GM18498 (cell line): ENCODE data around the gene HTRA3.

Experiments
- ATAC-seq: cut with Tn5 transposase; IDR thresholded peaks from one replicate; pipeline ENCODE4 v1.9.1; 2021; ENCODE audit warnings: mild to moderate bottlenecking, moderate library complexity; ENCODE audit not compliant: unreplicated experiment

The HTRA3 gene

GRCh38 chr4:8245884-8246833, 23.4 kb upstream of the HTRA3 start:
- ATAC-seq, result no peak

GRCh38 chr4:8247047-8247930, 22.3 kb upstream of the HTRA3 start:
- ATAC-seq, result no peak

- no peak for ATAC-seq
These were observed 21.5 kb upstream of the HTRA3 start for GRCh38 chr4:8248091-8248490.

- no peak for ATAC-seq
These were observed 19.3 kb upstream of the HTRA3 start for GRCh38 chr4:8250227-8250626.

- no peak for ATAC-seq
These were observed 18.9 kb upstream of the HTRA3 start for GRCh38 chr4:8250637-8251036.

- no peak for ATAC-seq
These were observed 18.3 kb upstream of the HTRA3 start for GRCh38 chr4:8251110-8251883.

GRCh38 chr4:8252301-8253173, 17.0 kb upstream of the HTRA3 start:
- ATAC-seq, result no peak

GRCh38 chr4:8254076-8254475, 15.5 kb upstream of the HTRA3 start:
- ATAC-seq, result no peak

- ATAC-seq, result no peak
These were observed 13.7 kb upstream of the HTRA3 start for GRCh38 chr4:8255698-8256441.

- ATAC-seq, result no peak
These were observed 11.7 kb upstream of the HTRA3 start for GRCh38 chr4:8257854-8258253.

- ATAC-seq, result no peak
These were observed 10.9 kb upstream of the HTRA3 start for GRCh38 chr4:8258552-8259212.

- ATAC-seq, result no peak
These were observed 9.7 kb upstream of the HTRA3 start for GRCh38 chr4:8259743-8260430.

GRCh38 chr4:8260656-8261111, 8.9 kb upstream of the HTRA3 start:
- no peak for ATAC-seq

- ATAC-seq, result no peak
These were observed 7.6 kb upstream of the HTRA3 start for GRCh38 chr4:8261851-8262535.

GRCh38 chr4:8262637-8263322, 6.8 kb upstream of the HTRA3 start:
- no peak for ATAC-seq

- ATAC-seq, result no peak
These were observed 6.2 kb upstream of the HTRA3 start for GRCh38 chr4:8263397-8263796.

- no peak for ATAC-seq
These were observed 5.4 kb upstream of the HTRA3 start for GRCh38 chr4:8264106-8264505.
